ENCODE results near the gene BYSL. TPM values are rescaled to one million over a fixed set of nuclear protein-coding genes. Genes with fewer than 3 reads are reported as not detected.

The BYSL gene
- total and polyA plus RNA-seq, 9 of the 15 experiments (the other 6 are each of a cell fraction or from before 2014, with no cell fraction given) = 22.2 to 92.3 (median 53.4) TPM

DNA sequence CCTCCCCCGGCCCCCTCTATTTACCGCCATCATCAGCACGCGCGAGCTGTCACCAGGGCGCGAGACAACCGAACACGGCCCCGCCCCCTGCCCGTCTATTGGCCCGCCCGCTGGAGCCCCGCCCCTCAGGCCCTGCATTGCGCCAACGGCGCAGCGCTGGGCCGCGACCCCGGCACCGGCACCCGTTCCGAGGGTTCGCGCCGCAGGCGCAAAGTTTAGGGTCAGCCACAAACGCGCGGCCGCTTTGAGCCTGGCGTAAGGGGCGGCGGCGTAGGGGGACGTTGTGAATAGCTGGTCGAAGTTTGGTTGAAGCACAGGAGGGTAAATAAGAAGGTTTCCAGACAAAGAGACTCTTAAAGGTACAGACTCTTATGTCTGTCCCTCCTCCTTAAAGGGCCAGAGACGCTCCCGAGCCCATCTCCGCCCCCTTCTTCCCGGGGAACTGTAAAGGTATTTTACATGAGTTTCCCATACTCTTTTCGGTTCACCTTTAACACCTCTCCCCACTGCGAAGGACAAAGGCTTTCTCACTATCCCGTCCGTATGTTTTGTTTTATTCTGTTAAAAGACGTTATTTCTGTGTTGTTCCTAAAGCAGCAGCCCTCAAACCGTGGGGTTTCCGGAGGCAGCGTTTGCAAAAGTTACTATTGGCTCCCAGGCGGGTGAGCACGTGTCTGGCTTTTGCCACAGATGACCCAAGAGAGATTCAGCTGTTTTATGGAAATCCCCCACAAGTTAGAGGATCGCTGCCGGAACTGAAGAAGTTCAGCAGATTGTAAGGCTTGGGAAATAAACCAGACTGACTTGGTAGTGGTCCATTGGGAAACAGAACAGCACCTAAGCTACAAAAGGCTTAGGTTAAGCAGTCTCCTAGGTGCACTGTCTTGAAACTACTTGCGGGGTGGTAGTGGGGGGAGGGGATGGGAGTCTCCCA is 25.7 kb upstream of the BYSL start, which contains the start of gene USP49 (continued):
- TF ChIP-seq TSC22D4 (tag; IDR thresholded peaks at IDR 0.05) (no peak), GTF2E2 (tag; IDR thresholded peaks at IDR 0.05) (no peak), ESRRA (IDR thresholded peaks at IDR 0.05; ENCODE audit: borderline replicate concordance, low read depth) (peak; percentile 52), DMBX1 (CRISPR knock-in tag; IDR thresholded peaks at IDR 0.05; ENCODE audit: borderline replicate concordance) (0 out of 2 replicates have a peak, but pooled peaks have one; percentile 40), ZNF232 (CRISPR knock-in tag; IDR thresholded peaks at IDR 0.05) (no peak), RNF219 (CRISPR knock-in tag; IDR thresholded peaks at IDR 0.05) (no peak), LCOR (CRISPR knock-in tag; IDR thresholded peaks at IDR 0.05) (peak; percentile 61; the same call in 1 of the 2 replicates)
- TF ChIP-seq, protein P1, sequence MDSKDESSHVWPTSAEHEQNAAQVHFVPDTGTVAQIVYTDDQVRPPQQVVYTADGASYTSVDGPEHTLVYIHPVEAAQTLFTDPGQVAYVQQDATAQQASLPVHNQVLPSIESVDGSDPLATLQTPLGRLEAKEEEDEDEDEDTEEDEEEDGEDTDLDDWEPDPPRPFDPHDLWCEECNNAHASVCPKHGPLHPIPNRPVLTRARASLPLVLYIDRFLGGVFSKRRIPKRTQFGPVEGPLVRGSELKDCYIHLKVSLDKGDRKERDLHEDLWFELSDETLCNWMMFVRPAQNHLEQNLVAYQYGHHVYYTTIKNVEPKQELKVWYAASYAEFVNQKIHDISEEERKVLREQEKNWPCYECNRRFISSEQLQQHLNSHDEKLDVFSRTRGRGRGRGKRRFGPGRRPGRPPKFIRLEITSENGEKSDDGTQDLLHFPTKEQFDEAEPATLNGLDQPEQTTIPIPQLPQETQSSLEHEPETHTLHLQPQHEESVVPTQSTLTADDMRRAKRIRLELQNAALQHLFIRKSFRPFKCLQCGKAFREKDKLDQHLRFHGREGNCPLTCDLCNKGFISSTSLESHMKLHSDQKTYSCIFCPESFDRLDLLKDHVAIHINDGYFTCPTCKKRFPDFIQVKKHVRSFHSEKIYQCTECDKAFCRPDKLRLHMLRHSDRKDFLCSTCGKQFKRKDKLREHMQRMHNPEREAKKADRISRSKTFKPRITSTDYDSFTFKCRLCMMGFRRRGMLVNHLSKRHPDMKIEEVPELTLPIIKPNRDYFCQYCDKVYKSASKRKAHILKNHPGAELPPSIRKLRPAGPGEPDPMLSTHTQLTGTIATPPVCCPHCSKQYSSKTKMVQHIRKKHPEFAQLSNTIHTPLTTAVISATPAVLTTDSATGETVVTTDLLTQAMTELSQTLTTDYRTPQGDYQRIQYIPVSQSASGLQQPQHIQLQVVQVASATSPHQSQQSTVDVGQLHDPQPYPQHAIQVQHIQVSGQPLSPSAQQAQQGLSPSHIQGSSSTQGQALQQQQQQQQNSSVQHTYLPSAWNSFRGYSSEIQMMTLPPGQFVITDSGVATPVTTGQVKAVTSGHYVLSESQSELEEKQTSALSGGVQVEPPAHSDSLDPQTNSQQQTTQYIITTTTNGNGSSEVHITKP (IDR thresholded peaks at IDR 0.05; ENCODE audit: partially characterized antibody) = peak; percentile 39
- TF ChIP-seq, protein P2, sequence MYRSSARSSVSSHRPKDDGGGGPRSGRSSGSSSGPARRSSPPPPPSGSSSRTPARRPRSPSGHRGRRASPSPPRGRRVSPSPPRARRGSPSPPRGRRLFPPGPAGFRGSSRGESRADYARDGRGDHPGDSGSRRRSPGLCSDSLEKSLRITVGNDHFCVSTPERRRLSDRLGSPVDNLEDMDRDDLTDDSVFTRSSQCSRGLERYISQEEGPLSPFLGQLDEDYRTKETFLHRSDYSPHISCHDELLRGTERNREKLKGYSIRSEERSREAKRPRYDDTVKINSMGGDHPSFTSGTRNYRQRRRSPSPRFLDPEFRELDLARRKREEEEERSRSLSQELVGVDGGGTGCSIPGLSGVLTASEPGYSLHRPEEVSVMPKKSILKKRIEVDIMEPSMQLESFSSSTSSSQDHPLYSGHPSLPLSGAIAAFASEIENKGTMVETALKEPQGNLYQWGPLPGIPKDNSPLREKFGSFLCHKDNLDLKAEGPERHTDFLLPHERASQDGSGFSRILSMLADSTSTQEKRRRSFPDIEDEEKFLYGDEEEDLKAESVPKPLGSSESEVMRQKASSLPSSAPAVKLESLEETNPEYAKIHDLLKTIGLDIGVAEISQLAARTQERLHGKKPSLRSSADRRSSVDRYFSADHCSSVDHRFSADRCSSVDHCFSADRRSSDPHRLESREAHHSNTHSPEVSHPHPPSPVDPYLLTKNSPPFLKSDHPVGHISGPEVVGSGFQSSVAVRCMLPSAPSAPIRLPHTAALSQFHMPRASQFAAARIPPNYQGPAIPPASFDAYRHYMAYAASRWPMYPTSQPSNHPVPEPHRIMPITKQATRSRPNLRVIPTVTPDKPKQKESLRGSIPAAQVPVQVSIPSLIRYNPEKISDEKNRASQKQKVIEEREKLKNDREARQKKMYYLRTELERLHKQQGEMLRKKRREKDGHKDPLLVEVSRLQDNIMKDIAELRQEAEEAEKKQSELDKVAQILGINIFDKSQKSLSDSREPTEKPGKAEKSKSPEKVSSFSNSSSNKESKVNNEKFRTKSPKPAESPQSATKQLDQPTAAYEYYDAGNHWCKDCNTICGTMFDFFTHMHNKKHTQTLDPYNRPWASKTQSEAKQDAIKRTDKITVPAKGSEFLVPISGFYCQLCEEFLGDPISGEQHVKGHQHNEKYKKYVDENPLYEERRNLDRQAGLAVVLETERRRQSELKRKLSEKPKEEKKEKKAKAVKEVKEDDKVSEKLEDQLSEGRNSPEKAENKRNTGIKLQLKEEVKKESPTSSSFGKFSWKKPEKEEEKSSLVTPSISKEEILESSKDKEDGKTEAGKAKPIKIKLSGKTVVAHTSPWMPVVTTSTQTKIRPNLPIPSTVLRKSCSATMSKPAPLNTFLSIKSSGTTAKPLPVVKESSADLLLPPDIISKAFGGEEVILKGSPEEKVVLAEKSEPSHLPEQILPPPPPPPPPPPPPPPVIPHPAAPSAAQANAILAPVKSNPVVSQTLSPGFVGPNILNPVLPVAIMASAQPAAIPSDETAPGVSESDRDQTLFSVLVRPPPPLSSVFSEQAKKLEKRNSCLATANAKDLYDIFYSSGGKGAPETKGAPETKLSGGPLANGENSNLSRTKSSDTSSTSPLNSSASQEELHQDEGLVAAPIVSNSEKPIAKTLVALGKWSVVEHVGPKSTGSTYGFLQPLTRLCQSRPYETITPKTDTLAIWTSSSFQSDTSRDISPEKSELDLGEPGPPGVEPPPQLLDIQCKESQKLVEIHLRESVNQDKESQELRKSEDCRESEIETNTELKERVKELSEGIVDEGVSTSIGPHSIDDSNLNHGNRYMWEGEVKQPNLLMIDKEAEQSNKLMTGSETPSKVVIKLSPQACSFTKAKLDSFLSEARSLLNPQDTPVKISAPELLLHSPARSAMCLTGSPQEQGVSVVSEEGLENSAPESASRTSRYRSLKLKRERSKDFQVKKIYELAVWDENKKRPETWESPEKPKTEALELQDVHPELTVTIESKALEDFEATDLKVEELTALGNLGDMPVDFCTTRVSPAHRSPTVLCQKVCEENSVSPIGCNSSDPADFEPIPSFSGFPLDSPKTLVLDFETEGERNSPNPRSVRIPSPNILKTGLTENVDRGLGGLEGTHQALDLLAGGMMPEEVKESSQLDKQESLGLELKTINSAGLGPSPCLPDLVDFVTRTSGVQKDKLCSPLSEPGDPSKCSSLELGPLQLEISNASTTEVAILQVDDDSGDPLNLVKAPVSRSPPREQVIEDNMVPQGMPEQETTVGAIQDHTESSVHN (IDR thresholded peaks at IDR 0.05; ENCODE audit: borderline replicate concordance in 1 of 2, low read depth in 1 of 2) = peak in 1 of 2 experiments; percentile 84; a peak in 2 of 4 replicates
